HFFc6 (cell line): ENCODE data around the gene KLC3. TPM values are rescaled to one million over a fixed set of nuclear protein-coding genes. Genes with fewer than 3 reads are reported as not detected.

Source experiments
- DNase-seq: peaks from one replicate; pipeline ENCODE4 v3.0.0-alpha.2; 2018
- H3K27ac Mint-ChIP-seq: 2 replicates; pipeline ENCODE4 v1.8.0; 2020; ENCODE audit warnings: mild to moderate bottlenecking, mixed read lengths
- H3K27me3 Mint-ChIP-seq: 2 replicates; pipeline ENCODE4 v1.8.0; 2021; ENCODE audit warnings: mild to moderate bottlenecking, moderate library complexity, mixed read lengths; ENCODE audit not compliant: insufficient read depth
- H3K36me3 Mint-ChIP-seq: 2 replicates; pipeline ENCODE4 v1.8.0; 2021; ENCODE audit warnings: low read depth, mixed read lengths
- H3K4me1 Mint-ChIP-seq: 2 replicates; pipeline ENCODE4 v1.8.0; 2020; ENCODE audit warnings: low read depth, mixed read lengths
- H3K4me3 Mint-ChIP-seq: 2 replicates; pipeline ENCODE4 v1.8.0; 2020; ENCODE audit warnings: mild to moderate bottlenecking, moderate library complexity, mixed read lengths
- H3K9me3 Mint-ChIP-seq: 2 replicates; pipeline ENCODE4 v1.8.0; 2020; ENCODE audit warnings: mild to moderate bottlenecking, mixed read lengths
- total RNA-seq, 6 experiments: library from RNA; stranded (reverse); fragmentation: NEBNext Ultra II Directional; extraction: Animal tissue kit (Norgen Biotek cat#: 25700); gene quantifications; 2 replicates in 1 of 6; 3 replicates in 5 of 6; pipeline ENCODE4 v1.2.3, GENCODE V29; 2021
- TF ChIP-seq, protein P1 (sequence below): fragments of 200-600 bp; sonication (generic); IDR thresholded peaks from 2 replicates; pipeline ENCODE4 v1.5.0; 2021; ENCODE audit warnings: antibody characterized with exemption, mild to moderate bottlenecking

Gene KLC3
- total RNA-seq, 6 experiments from 2014 or later, result not detected

- Mint-ChIP-seq H3K9me3 (no peaks in the 10 kb centered on the region), H3K27ac (no peak overlapping the region), H3K36me3 (peaks cover 22% of the 10 kb centered on the region), H3K4me3 (no peak overlapping the region), H3K4me1 (peaks cover 13% of the 10 kb centered on the region), H3K27me3 (peaks cover 1% of the 10 kb centered on the region; the same call in 1 of the 2 replicates)
- DNase-seq, result no peak
- TF ChIP-seq, protein P1, sequence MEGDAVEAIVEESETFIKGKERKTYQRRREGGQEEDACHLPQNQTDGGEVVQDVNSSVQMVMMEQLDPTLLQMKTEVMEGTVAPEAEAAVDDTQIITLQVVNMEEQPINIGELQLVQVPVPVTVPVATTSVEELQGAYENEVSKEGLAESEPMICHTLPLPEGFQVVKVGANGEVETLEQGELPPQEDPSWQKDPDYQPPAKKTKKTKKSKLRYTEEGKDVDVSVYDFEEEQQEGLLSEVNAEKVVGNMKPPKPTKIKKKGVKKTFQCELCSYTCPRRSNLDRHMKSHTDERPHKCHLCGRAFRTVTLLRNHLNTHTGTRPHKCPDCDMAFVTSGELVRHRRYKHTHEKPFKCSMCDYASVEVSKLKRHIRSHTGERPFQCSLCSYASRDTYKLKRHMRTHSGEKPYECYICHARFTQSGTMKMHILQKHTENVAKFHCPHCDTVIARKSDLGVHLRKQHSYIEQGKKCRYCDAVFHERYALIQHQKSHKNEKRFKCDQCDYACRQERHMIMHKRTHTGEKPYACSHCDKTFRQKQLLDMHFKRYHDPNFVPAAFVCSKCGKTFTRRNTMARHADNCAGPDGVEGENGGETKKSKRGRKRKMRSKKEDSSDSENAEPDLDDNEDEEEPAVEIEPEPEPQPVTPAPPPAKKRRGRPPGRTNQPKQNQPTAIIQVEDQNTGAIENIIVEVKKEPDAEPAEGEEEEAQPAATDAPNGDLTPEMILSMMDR, result no peak
These were observed 24.1 kb downstream of the KLC3 start for GRCh38 chr19:45364696-45365095.

DNA sequence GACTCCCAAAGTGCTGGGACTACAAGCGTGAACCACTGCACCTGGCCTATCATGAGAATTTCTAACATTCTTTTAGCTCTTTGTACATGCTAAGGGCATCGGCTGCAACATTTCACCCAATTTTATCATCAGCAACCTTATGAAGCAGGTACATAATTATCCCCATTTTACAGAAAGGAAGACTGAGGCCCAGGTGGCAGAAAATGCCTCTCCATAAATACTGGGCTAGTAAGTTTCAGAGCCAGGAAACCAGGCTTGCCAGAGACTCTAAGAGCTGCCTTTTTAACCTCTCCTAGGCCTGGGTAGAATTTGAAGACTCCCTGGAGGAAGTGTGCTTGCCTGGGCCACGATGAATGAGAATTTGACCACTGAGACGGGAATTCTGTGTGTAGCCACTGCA is 27.6 kb downstream of the KLC3 start:
- no peak overlapping the region for H3K27ac Mint-ChIP-seq
- 0 out of 2 replicates have a peak overlapping the region, but pooled peaks have one; percentile 25 for H3K4me3 Mint-ChIP-seq
- TF ChIP-seq, protein P1, result no peak
- peaks cover 23% of the 10 kb centered on the region for H3K4me1 Mint-ChIP-seq
- H3K9me3 Mint-ChIP-seq, result no peaks in the 10 kb centered on the region
- peaks cover 3% of the 10 kb centered on the region; the same call in 1 of the 2 replicates for H3K27me3 Mint-ChIP-seq
- DNase-seq, result no peak
- peaks cover 13% of the 10 kb centered on the region for H3K36me3 Mint-ChIP-seq

DNA sequence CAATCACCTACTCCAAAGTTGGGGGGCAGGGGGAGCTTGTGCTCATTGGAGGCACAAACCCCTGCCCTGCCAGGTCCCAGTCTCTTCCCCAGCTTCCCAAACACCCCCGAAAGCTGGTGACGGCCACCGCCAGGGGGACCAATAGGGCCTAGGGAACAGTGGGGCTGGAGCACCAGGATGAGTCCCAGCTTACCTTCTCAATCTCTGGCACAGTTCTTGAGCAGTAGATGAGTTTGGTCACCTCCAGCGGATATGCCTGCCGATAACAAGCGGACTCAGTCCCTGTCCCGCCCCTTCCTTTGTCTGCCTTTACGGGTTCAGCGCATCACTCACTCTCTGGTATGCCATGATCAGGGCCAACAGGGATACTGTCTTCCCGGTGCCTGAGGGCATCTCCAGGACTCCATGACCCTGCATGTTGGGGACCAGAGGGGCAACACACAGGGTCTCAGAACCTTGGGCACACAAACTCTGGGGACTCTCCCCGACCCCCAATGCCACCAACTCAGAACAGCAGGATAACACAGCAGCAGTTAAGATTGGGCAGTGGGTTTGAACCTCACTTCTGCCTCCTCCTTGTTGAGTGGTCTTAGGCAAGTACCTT is 28.3 kb downstream of the KLC3 start:
- peaks cover 3% of the 10 kb centered on the region; the same call in 1 of the 2 replicates for H3K27me3 Mint-ChIP-seq
- H3K36me3 Mint-ChIP-seq, result peaks cover 13% of the 10 kb centered on the region
- peak overlapping the region; percentile 79 for H3K4me3 Mint-ChIP-seq
- DNase-seq, result no peak
- peak overlapping the region; percentile 52 for H3K27ac Mint-ChIP-seq
- peaks cover 23% of the 10 kb centered on the region for H3K4me1 Mint-ChIP-seq
- H3K9me3 Mint-ChIP-seq, result no peaks in the 10 kb centered on the region
- TF ChIP-seq, protein P1, result no peak

GRCh38 chr19:45370410-45371204 is 30.1 kb downstream of the KLC3 start, which contains the start of gene ERCC2:
Gene ERCC2, minus strand, starts transcription at chr19:45370573. Its CDS starts 33 bp downstream, at chr19:45370540.
- DNase-seq, result peak; percentile 100
- TF ChIP-seq, protein P1, result no peak
- peak within 1 kb of the TSS; percentile 99 for H3K27ac Mint-ChIP-seq
- H3K9me3 Mint-ChIP-seq, result no peaks in the 10 kb centered on the region
- H3K4me1 Mint-ChIP-seq, result peaks cover 23% of the 10 kb centered on the region
- H3K36me3 Mint-ChIP-seq, result peaks cover 13% of the 10 kb centered on the region
- H3K27me3 Mint-ChIP-seq, result peaks cover 3% of the 10 kb centered on the region
- peak within 1 kb of the TSS; percentile 91 for H3K4me3 Mint-ChIP-seq

DNA sequence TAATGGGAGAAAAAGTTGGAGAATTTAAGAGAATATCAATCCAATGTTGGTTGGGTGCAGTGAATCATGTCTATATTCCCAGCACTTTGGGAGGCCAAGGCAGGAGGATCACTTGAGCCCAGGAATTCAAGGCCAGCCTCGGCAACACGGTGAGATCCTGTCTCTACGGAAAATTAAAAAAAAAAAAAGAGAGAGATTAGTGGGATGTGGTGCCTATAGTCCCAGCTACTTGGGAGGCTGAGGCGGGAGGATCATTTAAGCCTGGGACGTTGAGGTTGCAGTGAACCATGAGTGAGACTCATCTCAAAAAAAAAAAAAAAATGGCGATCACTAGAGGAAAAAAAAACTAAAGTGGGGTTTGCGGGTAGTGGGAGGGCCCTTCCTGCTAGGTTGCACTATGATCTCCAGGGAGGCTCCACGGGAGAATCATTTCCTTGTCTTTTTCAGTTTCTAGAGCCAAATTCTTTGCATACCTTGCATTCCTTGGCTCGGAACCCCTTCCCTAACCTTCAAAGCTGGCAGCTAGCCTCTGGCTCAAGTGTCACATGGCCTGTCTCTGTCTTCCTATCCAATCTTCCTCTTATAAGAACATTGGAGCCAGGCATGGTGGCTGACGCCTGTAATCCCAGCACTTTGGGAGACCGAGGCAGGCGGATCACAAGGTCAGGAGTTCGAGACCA is 35.6 kb downstream of the KLC3 start:
- DNase-seq, result peak; percentile 92
- H3K36me3 Mint-ChIP-seq, result no peaks in the 10 kb centered on the region; the same call in 1 of the 2 replicates
- peaks cover 5% of the 10 kb centered on the region for H3K27me3 Mint-ChIP-seq
- H3K27ac Mint-ChIP-seq, result peak overlapping the region; percentile 89
- peak overlapping the region; percentile 49 for H3K4me3 Mint-ChIP-seq
- H3K4me1 Mint-ChIP-seq, result peaks cover 40% of the 10 kb centered on the region
- TF ChIP-seq, protein P1, result no peak
- no peaks in the 10 kb centered on the region for H3K9me3 Mint-ChIP-seq
